ENCODE data around the gene RBM33. TPM values are rescaled to one million over a fixed set of nuclear protein-coding genes. Genes with fewer than 3 reads are reported as not detected.

RBM33 gene, protein sequence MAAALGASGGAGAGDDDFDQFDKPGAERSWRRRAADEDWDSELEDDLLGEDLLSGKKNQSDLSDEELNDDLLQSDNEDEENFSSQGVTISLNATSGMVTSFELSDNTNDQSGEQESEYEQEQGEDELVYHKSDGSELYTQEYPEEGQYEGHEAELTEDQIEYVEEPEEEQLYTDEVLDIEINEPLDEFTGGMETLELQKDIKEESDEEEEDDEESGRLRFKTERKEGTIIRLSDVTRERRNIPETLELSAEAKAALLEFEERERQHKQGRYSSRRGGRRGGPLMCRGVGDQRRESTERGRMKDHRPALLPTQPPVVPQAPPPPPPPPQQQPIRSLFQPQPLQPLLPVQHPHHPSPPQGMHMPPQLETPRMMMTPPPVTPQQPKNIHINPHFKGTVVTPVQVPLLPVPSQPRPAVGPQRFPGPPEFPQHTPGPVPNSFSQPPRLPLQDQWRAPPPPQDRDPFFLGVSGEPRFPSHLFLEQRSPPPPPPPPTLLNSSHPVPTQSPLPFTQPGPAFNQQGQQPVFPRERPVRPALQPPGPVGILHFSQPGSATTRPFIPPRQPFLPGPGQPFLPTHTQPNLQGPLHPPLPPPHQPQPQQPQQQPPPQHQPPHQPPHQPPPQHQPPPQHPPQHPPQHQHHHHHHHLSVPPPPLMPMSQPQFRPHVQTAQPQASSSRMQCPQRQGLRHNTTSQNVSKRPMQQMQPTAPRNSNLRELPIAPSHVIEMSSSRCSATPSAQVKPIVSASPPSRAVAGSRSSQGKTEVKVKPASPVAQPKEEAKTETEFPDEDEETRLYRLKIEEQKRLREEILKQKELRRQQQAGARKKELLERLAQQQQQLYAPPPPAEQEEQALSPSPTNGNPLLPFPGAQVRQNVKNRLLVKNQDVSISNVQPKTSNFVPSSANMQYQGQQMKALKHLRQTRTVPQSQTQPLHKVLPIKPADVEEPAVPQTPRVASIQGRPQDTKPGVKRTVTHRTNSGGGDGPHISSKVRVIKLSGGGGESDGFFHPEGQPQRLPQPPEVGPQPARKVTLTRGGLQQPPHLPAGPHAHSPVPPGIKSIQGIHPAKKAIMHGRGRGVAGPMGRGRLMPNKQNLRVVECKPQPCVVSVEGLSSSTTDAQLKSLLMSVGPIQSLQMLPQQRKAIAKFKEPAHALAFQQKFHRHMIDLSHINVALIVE
- total RNA-seq = 79.8 and 80.3 TPM in 2 replicates

DNA sequence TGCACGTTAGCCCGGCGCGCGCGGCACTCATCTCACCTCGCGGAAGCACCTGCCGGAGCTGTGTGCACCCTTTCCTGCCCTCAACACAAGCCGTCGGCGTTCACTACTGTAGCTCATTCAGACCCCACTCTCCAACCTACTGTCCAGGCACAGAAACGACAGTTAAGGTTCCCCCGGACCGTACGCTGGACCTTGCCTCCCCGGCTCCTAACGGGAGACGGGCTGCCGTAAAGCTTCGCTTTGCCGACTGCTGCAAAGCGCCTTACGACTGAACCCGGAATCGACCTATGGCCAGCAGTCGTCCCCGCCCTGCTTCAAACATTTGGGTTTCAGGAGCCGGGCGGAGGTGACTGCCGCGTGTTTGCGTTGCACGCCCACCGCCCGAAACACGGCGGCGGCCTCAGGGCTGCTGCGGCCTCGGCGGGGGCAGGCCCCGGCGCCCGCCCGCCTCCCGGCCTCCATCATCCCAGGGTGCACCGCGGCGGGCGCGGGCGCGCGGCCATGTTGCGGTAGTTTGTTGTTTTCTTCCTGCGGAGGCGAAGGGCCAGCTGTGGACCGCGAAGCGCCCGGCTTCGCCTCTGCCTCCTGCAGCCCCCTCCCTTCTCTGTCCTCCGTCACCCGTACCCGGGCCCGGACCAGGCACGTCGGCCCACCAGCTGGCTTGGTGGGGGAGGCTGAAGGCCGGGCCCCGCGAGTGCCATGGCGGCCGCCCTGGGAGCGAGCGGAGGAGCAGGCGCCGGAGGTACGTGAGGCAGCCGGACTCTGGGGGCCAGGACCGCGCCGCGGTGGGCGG lies at the start of gene RBM33:
TSS of gene RBM33 (plus strand) at position 484 of the 793 bp plus-strand sequence. CDS start at position 700, 216 bp downstream.
- Mint-ChIP-seq H3K36me3 (ENCODE audit: low read depth) (peaks cover 85% of the 10 kb centered on the region), H3K9me3 (peaks cover 30% of the 10 kb centered on the region), H3K4me1 (ENCODE audit: low read depth) (peaks cover 26% of the 10 kb centered on the region), H3K4me3 (ENCODE audit: low read depth) (peak within 1 kb of the TSS; percentile 99), H3K27me3 (ENCODE audit: low read depth) (no peaks in the 10 kb centered on the region), H3K27ac (peak within 1 kb of the TSS; percentile 100)
- intact Hi-C loops (cut with micrococcal nuclease) = loop anchor here (5.0 to 10.0 kb wide), 5 partner anchors 62 to 1493 kb away; partner anchors contain the start of genes LMBR1 and UBE3C
- peak; percentile 79 for DNase-seq (ENCODE audit: low spot score)

DNA sequence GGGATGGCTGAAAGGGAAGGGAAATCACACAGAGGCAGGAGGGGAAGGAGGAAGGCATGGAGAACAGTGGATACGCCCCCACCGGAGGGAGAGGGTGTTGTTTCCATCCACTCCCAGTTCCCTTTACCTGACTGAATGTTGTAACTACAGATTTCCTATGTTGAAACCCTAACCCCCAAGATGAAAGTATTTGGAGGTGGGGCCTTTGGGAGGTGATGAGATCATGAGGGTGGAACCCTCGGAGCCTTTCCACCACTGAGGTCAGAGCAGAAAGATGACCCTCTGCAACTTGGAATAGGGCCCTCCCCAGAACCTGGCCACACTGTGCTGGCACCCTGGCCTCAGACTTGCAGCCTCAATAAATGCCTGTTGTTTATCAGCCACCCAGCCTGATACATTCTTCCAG lies 49.5 kb upstream of the RBM33 start:
- Mint-ChIP-seq H3K4me1 (ENCODE audit: low read depth) (peaks cover 14% of the 10 kb centered on the region), H3K4me3 (ENCODE audit: low read depth) (no peak overlapping the region), H3K9me3 (no peaks in the 10 kb centered on the region), H3K27me3 (ENCODE audit: low read depth) (peaks cover 19% of the 10 kb centered on the region), H3K27ac (no peak overlapping the region), H3K36me3 (ENCODE audit: low read depth) (no peaks in the 10 kb centered on the region)
- DNase-seq (ENCODE audit: low spot score) = no peak
- intact Hi-C loops (cut with micrococcal nuclease) = loop anchor here (10.0 kb wide), 1 partner anchor 110 kb away; no protein-coding TSS in a partner anchor

- DNase-seq (ENCODE audit: low spot score) = no peak
- Mint-ChIP-seq H3K9me3 (no peaks in the 10 kb centered on the region), H3K4me3 (ENCODE audit: low read depth) (no peak overlapping the region), H3K4me1 (ENCODE audit: low read depth) (peaks cover 10% of the 10 kb centered on the region), H3K27me3 (ENCODE audit: low read depth) (peaks cover 32% of the 10 kb centered on the region), H3K27ac (no peak overlapping the region), H3K36me3 (ENCODE audit: low read depth) (no peaks in the 10 kb centered on the region)
- intact Hi-C loops (cut with micrococcal nuclease) = loop anchor here (1.0 to 10.0 kb wide), 3 partner anchors 107 to 171 kb away; no protein-coding TSS in a partner anchor
Measured at GRCh38 chr7:155597753-155598140, 46.7 kb upstream of the RBM33 start.

- DNase-seq (ENCODE audit: low spot score) = peak; percentile 72
- Mint-ChIP-seq H3K4me3 (ENCODE audit: low read depth) (no peak overlapping the region), H3K36me3 (ENCODE audit: low read depth) (no peaks in the 10 kb centered on the region), H3K27ac (no peak overlapping the region), H3K4me1 (ENCODE audit: low read depth) (peaks cover 10% of the 10 kb centered on the region), H3K27me3 (ENCODE audit: low read depth) (peaks cover 32% of the 10 kb centered on the region), H3K9me3 (no peaks in the 10 kb centered on the region)
- intact Hi-C loops (cut with micrococcal nuclease) = loop anchor here (1.0 to 10.0 kb wide), 3 partner anchors 106 to 169 kb away; no protein-coding TSS in a partner anchor
Measured at GRCh38 chr7:155598810-155599210, 45.7 kb upstream of the RBM33 start.

DNA sequence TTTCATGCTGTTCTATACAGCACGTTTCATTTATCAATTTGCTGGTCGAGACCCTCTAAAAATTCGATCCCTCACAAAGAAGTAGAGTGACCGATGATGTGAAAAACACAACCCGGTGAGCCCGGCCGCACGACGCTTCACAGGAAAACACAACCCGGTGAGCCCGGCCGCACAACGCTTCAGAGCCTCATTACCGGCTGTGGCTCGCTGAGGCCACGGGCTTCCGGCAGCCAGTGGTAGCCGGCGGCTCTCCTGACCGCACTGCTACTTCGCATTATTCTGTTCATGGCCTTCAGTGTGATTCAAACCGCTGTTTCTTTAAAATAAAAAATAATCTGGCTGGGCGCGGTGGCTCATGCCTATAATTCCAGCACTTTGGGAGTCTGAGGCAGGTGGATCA lies 42.3 kb upstream of the RBM33 start:
- DNase-seq (ENCODE audit: low spot score) = no peak
- Mint-ChIP-seq H3K4me1 (ENCODE audit: low read depth) (peaks cover 10% of the 10 kb centered on the region), H3K9me3 (no peaks in the 10 kb centered on the region), H3K27ac (no peak overlapping the region), H3K4me3 (ENCODE audit: low read depth) (no peak overlapping the region), H3K36me3 (ENCODE audit: low read depth) (no peaks in the 10 kb centered on the region), H3K27me3 (ENCODE audit: low read depth) (peaks cover 31% of the 10 kb centered on the region)
- intact Hi-C loops (cut with micrococcal nuclease) = no loop called here

- Mint-ChIP-seq H3K27me3 (ENCODE audit: low read depth) (peaks cover 31% of the 10 kb centered on the region), H3K36me3 (ENCODE audit: low read depth) (no peaks in the 10 kb centered on the region), H3K27ac (no peak overlapping the region), H3K4me1 (ENCODE audit: low read depth) (peaks cover 9% of the 10 kb centered on the region), H3K4me3 (ENCODE audit: low read depth) (no peak overlapping the region), H3K9me3 (no peaks in the 10 kb centered on the region)
- no peak for DNase-seq (ENCODE audit: low spot score)
- intact Hi-C loops (cut with micrococcal nuclease) = no loop called here
Measured at GRCh38 chr7:155602750-155603149, 41.7 kb upstream of the RBM33 start.

- peaks cover 32% of the 10 kb centered on the region for H3K27me3 Mint-ChIP-seq (ENCODE audit: low read depth)
- no peak overlapping the region for H3K4me3 Mint-ChIP-seq (ENCODE audit: low read depth)
- no peaks in the 10 kb centered on the region for H3K36me3 Mint-ChIP-seq (ENCODE audit: low read depth)
- intact Hi-C loops (cut with micrococcal nuclease) = no loop called here
- H3K9me3 Mint-ChIP-seq = no peaks in the 10 kb centered on the region
- DNase-seq (ENCODE audit: low spot score) = no peak
- no peak overlapping the region for H3K27ac Mint-ChIP-seq
- peaks cover 6% of the 10 kb centered on the region for H3K4me1 Mint-ChIP-seq (ENCODE audit: low read depth)
Measured at GRCh38 chr7:155603205-155603857, 41.1 kb upstream of the RBM33 start.

DNA sequence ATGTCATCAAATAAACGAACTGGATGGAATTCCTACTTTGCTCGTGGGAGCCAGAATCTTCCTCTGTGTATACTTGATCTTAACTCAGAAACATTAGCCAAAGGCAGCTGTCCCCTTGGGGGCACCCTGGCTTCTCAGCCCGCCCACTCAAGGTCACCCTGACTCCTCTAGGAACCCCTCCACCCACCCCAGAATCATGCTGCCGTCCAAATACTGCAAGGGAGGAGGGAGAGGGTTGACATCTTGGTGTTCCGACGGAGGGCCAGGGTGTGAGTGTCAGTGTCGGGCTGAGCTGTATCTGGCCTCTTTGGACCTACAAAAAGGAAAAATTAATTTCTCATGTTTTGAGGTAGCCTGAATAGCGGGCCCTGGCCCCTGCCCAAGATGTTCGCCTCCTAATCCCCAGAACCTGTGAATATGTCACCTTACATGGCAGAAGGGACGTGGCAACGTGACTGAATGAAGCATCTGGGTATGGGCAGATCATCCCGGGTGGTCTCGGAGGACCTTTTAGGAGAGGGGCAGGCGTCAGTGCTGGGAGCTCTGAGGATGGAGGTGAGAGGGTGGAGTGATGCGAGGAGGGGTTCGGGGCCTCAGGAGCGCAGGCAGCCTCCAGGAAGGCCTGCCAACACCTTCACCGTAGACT lies 40.5 kb upstream of the RBM33 start:
- no peaks in the 10 kb centered on the region for H3K36me3 Mint-ChIP-seq (ENCODE audit: low read depth)
- DNase-seq (ENCODE audit: low spot score) = no peak
- intact Hi-C loops (cut with micrococcal nuclease) = no loop called here
- no peaks in the 10 kb centered on the region for H3K4me1 Mint-ChIP-seq (ENCODE audit: low read depth)
- no peak overlapping the region for H3K27ac Mint-ChIP-seq
- peaks cover 28% of the 10 kb centered on the region for H3K27me3 Mint-ChIP-seq (ENCODE audit: low read depth)
- H3K4me3 Mint-ChIP-seq (ENCODE audit: low read depth) = no peak overlapping the region
- no peaks in the 10 kb centered on the region for H3K9me3 Mint-ChIP-seq

DNA sequence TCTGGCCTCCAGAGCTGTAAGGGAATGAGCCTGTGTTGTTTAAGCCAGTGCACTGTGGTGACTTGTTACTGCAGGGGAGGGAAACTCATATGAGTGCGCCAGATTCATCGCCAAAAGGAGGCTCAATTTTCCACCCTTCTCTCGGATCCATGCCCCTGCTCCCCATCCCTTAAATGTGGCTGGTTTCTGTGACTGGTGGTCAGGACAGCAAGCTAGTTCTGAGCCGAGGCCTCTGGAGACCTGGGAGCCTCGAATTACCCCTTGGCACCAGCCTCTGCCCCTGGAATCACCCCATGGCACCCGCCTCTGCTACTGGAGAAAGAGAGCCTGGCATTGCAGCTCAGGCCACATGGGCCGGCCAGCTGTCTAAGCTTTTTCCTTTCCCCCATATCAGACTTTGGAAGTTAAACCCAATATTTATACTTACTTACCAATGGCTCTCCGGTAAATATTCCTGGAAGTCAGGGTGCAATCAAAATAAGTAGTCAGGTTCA lies 39.9 kb upstream of the RBM33 start:
- H3K4me1 Mint-ChIP-seq (ENCODE audit: low read depth) = no peaks in the 10 kb centered on the region
- no peaks in the 10 kb centered on the region for H3K9me3 Mint-ChIP-seq
- no peak for DNase-seq (ENCODE audit: low spot score)
- intact Hi-C loops (cut with micrococcal nuclease) = no loop called here
- no peak overlapping the region for H3K27ac Mint-ChIP-seq
- peaks cover 24% of the 10 kb centered on the region for H3K27me3 Mint-ChIP-seq (ENCODE audit: low read depth)
- no peaks in the 10 kb centered on the region for H3K36me3 Mint-ChIP-seq (ENCODE audit: low read depth)
- H3K4me3 Mint-ChIP-seq (ENCODE audit: low read depth) = no peak overlapping the region

GRCh38 chr7:155609185-155609584 lies 35.3 kb upstream of the RBM33 start:
- Mint-ChIP-seq H3K27ac (no peak overlapping the region), H3K4me1 (ENCODE audit: low read depth) (no peaks in the 10 kb centered on the region), H3K9me3 (no peaks in the 10 kb centered on the region)

GRCh38 chr7:155610633-155611193 lies 33.7 kb upstream of the RBM33 start:
- no peak overlapping the region for H3K27ac Mint-ChIP-seq

More at GRCh38 chr7:155609185-155609584, 35.3 kb upstream of the RBM33 start:
- intact Hi-C loops (cut with micrococcal nuclease) = no loop called here
- Mint-ChIP-seq H3K4me3 (ENCODE audit: low read depth) (no peak overlapping the region), H3K27me3 (ENCODE audit: low read depth) (peaks cover 13% of the 10 kb centered on the region), H3K36me3 (ENCODE audit: low read depth) (no peaks in the 10 kb centered on the region)
- no peak for DNase-seq (ENCODE audit: low spot score)

More at GRCh38 chr7:155610633-155611193, 33.7 kb upstream of the RBM33 start:
- intact Hi-C loops (cut with micrococcal nuclease) = no loop called here
- Mint-ChIP-seq H3K4me3 (ENCODE audit: low read depth) (no peak overlapping the region), H3K9me3 (peaks cover 7% of the 10 kb centered on the region), H3K4me1 (ENCODE audit: low read depth) (no peaks in the 10 kb centered on the region), H3K36me3 (ENCODE audit: low read depth) (peaks cover 6% of the 10 kb centered on the region), H3K27me3 (ENCODE audit: low read depth) (peaks cover 13% of the 10 kb centered on the region)
- DNase-seq (ENCODE audit: low spot score) = no peak
